RWPE1 (cell line): ENCODE measurements around the gene ANO2.

Experiments
- CTCF ChIA-PET: fragments of 350-600 bp; sonication (Branson Sonifier 250); formaldehyde crosslinking; extraction: SDS; loops from one replicate; lab custom pipeline; 2021; lab: Yijun Ruan, JAX
- POLR2A ChIA-PET: fragments of 400-600 bp; formaldehyde crosslinking; extraction: SDS; loops from one replicate; lab custom pipeline; 2020; ENCODE audit warnings: antibody characterized with exemption; ENCODE audit not compliant: low non-redundant PET; lab: Yijun Ruan, JAX
- DNase-seq: peaks from one replicate; pipeline ENCODE4 v3.0.0; 2012; ENCODE audit warnings: low spot score
- H3K27ac ChIP-seq: fragments of 450-650 bp; 2 replicates; pipeline ENCODE4 v1.5.1; 2017
- TF ChIP-seq, protein P1 (sequence below): fragments of 450-650 bp; conservative IDR thresholded peaks from 2 replicates; pipeline ENCODE4 v1.5.1; 2017; ENCODE audit warnings: low read depth, mild to moderate bottlenecking

ANO2 gene

DNA sequence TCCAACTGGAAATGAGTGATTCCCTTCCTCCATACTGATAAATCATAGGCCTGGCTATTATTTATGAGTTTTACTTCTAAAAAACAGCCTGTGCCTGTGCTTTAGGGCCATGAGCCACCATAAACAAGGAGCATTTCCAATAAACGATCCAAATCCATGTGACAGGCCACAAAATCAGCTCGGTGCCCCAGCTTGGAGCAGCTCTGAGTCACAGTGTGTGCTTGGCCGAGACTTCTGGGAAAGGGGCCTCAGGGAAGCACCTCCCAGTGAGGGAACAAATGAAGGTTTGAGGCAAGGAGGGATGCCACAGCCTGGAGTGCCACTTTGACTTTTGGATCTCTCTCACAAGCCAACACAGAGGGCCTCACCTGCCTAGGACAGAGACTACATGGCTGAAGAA is 322.8 kb downstream of the ANO2 start:
- ChIA-PET POLR2A (no interaction called here), CTCF (no interaction called here)
- no peak for DNase-seq
- TF ChIP-seq, protein P1, sequence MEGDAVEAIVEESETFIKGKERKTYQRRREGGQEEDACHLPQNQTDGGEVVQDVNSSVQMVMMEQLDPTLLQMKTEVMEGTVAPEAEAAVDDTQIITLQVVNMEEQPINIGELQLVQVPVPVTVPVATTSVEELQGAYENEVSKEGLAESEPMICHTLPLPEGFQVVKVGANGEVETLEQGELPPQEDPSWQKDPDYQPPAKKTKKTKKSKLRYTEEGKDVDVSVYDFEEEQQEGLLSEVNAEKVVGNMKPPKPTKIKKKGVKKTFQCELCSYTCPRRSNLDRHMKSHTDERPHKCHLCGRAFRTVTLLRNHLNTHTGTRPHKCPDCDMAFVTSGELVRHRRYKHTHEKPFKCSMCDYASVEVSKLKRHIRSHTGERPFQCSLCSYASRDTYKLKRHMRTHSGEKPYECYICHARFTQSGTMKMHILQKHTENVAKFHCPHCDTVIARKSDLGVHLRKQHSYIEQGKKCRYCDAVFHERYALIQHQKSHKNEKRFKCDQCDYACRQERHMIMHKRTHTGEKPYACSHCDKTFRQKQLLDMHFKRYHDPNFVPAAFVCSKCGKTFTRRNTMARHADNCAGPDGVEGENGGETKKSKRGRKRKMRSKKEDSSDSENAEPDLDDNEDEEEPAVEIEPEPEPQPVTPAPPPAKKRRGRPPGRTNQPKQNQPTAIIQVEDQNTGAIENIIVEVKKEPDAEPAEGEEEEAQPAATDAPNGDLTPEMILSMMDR, result no peak
- H3K27ac ChIP-seq, result no peak overlapping the region

DNA sequence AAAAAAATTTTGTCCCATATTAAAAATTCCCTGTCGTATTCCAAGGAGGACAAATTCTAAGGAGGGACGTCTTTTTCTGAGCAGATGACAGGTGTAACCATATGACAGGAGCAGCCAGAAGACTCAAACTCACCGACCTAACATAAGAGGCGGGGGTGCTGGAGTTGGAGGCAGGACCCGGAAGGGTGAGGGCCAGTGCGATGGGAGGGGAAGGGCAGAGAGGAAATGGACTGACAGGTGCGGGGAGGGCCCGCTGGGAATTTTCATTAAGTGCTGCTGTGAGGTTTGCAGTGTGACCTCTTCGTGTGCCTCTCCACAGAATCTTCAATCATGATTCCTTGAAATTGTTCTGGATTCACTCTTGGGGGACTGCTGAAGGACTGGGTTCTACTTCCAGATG is 323.7 kb downstream of the ANO2 start:
- TF ChIP-seq, protein P1, result no peak
- ChIA-PET CTCF (no interaction called here), POLR2A (no interaction called here)
- no peak for DNase-seq
- no peak overlapping the region for H3K27ac ChIP-seq

DNA sequence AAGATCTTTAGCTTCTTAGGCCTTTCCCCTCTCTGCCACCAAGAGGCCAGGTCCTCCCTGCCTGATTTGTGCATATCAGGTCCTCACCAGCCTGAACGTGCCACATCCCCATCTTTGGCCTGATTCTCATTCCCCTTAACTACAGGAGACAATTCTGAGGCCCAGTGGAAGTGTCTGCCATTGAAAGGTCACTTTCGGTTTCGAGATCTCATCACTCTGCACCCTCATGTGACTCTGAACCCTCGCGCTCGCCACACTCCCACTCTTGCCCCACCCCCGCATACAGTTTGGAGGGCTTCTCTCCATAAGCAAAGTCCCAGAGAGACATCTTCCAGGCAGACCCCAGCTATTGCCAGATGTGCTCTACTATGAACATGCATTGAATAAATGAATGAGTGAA is 324.2 kb downstream of the ANO2 start:
- DNase-seq, result no peak
- CTCF ChIA-PET, result no interaction called here
- H3K27ac ChIP-seq, result no peak overlapping the region
- POLR2A ChIA-PET, result no interaction called here
- TF ChIP-seq, protein P1, result no peak

DNA sequence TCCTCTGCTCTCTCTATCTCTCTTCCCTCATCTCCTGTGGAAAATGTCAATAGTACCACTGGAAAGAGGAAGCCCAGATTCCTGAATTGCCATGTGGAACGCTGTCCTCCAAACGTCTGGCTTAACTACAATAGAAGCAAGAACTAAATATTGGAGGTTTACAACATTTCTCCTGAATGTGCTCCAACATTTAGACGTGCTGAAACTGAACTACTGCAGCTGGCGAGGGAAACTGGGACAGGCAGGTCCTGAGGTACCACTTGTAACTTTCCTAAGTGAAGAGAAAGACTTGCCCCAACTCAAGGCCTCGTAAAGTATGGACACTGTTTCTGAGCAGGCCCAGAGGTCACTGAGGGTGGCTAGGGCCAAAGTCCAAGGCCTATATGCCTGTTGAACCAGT is 325.4 kb downstream of the ANO2 start:
- CTCF ChIA-PET, result no interaction called here
- no peak for DNase-seq
- H3K27ac ChIP-seq, result no peak overlapping the region
- TF ChIP-seq, protein P1, result no peak
- POLR2A ChIA-PET, result no interaction called here

DNA sequence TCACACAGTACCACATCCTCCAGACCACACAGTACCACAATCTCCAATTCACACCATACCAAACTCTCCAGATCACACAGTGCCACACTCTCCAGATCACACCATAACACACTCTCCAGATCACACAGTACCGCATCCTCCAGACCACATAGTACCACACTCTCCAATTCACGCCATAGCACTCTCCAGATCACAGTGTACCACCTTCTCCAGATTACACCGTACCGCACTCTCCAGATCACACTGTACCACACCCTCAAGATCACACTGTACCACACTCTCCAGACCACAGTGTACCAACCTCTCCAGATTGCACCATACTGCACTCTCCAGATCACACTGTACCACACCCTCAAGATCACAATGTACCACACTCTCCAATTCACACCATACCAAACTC is 328.2 kb downstream of the ANO2 start:
- ChIA-PET CTCF (no interaction called here), POLR2A (no interaction called here)
- TF ChIP-seq, protein P1, result no peak
- H3K27ac ChIP-seq, result no peak overlapping the region
- DNase-seq, result no peak

DNA sequence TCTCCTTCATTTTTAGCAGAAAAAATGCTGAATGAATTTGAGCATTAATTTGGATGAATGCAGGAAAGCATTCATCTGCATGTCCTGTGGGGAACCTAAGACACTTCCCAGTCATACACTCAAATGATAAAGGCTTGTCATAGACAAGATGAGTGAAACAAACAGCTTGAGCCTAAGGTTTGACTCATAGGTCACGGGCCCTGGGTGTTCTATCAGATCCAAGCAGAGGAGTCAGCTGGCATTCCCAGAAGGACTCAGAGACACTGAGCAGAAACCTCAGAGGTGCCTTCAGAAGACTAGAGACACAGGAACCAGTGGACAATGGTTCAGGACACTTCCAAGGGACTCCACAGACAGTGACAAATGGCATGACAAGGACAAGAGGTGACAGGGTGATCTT is 329.3 kb downstream of the ANO2 start:
- ChIA-PET POLR2A (no interaction called here), CTCF (no interaction called here)
- TF ChIP-seq, protein P1, result no peak
- H3K27ac ChIP-seq, result no peak overlapping the region
- no peak for DNase-seq

DNA sequence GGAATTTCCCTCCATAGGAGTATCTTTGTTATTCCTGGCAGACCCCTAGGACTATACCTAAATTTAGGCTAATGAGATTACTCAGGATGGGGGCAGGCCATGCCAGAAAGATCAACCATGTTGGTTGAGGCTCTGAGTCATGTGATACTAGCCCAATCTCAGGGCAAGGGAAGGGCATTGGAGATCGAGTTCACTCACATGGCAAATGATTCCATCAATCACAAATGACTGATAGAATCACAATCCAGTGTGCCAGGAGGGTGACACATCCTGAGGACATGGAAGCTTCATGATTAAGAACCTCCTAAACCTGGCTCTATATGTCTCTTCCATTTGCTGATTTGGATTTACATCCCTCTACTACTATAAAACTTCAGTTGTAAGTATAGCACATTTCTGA is 330.8 kb downstream of the ANO2 start:
- H3K27ac ChIP-seq, result no peak overlapping the region
- TF ChIP-seq, protein P1, result no peak
- POLR2A ChIA-PET, result no interaction called here
- DNase-seq, result no peak
- CTCF ChIA-PET, result interaction anchor here (0.7 kb wide), 1 partner anchor 31 kb away, joined by 4 read pairs; no protein-coding TSS in a partner anchor
